ENCODE measurements around the gene HRH3.
A peak's percentile ranks its signal among the peaks of the same experiment; 100 is the strongest.

Gene HRH3
- total RNA-seq, result 0 reads per million in 2 experiments

DNA sequence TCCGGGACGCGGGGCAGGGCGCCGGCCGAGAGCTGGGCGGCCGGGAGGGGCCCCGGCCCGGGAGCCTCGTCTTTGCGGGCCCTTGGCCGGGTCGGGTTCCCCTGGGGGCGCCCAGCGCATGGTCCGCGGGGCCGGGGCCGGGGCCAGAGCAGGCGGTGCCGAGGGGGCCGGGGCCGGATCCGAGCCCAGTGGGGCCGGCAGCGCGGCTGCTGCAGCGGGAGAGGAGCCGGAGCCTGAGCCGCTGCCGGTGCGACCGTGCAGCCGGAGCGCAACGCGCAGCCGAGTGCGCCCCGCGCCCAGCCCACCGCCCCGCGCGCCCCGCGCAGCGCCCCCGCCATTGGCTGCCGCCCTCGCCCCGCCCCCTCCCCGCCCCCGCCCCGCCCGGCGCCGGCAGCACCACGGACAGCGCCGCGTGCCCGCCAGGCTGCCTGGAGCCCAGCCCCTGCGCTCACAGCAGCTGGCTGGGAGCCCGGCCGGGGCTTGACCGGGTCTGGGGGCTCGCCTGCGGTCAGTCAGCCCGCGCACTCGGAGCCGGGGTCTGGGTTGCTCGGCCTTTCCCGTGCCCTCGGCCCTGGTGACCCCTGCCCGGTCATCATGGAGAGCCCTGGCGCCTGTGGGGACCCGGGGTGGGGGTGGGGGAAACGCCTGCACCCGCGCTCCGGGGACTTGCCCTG lies at the start of gene HRH3:
HRH3 (minus strand) TSS at position 287 of the 674 bp plus-strand sequence. CDS start 308 bp downstream, outside the sequence.
- DNase-seq (ENCODE audit: low read depth), result peak; percentile 25

DNA sequence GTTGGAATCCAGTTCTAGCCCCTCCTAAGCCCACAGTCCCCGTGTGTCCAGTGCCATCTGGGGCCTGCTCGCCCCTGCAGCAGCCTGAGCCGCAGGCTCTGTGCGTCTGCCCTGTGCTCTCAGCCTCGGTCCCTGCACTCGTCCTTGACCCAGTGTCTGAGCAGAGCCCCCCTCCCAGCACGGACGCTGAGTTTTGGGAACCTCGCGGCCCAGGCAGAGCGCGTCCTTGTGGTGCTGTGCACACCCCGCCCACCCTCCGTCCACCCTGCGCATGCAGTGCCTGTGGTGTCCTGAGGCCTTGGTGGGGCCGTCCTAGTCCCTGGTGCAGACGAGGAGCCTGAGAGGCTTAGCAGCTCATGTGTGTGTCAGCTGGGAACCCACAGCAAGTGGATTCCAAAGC lies 49.8 kb upstream of the HRH3 start:
- no peak for DNase-seq (ENCODE audit: low read depth)

- no peak for DNase-seq (ENCODE audit: low read depth)
These were observed 49.3 kb upstream of the HRH3 start for GRCh38 chr20:62269378-62269777.

DNA sequence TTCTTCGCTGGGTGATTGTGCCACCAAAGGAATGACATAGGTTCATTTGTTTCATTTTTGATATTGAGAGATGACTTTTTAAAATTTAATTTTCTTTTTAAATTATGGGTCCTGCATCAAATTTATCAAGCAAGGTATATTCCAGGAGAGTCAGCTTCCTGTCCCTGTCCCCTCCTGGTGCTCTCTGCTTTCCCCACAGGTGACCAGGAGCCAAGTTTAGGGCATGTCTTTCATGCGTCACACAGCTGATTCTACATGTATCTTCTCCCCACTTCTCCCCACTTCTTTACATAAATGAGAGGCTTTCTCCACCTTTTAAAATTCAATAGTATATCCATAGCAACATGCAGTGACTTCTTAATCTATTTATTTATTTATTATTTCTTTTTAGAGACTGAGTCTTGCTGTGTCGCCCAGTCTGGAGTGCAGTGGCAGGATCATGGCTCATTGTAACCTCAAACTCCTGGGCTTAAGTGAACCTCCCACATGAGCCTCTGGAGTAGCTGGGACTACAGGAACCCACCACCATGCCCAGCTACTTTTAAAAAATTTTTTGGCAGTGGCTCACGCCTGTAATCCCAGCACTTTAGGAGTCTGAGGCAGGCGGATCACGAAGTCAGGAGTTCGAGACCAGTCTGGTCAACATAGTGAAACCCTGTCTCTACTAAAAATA lies 48.3 kb upstream of the HRH3 start:
- no peak for DNase-seq (ENCODE audit: low read depth)

- no peak for DNase-seq (ENCODE audit: low read depth)
These were observed 47.5 kb upstream of the HRH3 start for GRCh38 chr20:62267543-62267942.

DNA sequence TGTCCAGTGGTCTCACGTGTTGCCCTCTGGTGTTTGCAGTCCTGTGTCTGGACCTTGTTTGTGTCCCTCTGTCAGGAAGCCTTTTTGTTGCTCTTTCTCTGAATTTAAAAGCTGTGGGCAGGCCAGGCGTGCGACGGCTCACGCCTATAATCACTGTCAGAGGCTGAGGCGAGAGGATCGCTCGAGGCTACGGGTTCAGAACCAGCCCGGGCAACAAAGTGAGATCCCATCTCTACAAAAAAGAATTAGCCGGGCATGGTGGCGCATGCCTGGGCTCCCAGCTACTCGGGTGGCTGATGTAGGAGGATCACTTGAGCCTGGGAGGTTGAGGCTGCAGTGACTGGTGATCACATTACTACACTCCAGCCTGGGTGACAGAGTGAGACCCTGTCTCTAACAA lies 46.8 kb upstream of the HRH3 start:
- DNase-seq (ENCODE audit: low read depth), result no peak

DNA sequence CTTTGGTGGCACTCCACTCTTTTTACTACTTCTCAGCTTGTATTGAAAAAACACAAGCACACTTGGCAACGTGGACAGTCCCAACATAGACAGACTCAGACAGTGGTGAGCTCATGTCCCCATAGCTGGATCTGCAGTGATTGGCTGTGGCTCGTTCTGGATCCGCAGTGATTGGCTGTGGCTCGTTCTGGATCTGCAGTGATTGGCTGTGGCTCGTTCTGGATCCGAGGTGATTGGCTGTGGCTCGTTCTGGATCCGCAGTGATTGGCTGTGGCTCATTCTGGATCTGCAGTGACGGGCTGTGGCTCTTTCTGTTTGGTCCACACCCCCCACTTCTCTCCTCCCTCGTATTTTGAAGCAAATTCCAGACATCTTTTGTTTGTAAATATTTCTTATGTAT lies 46.3 kb upstream of the HRH3 start:
- no peak for DNase-seq (ENCODE audit: low read depth)

DNA sequence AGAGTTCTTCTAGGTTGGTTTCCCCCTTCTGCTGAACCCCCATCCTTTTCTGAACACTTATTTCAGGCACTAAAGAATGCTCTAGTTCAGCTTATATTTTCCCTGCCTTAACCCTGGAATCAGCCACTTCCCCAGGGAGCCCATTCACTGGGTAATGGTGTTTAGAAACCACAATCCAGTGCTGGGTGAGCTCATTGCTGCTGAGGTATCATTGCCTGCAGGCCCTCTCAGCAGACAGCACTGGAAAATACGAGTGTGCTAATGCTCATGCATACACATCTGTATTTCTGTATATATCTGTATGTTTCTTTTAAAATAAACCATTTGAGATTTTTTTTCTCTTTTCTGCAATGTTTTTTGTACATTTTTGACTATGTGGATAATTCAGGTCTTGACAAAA lies 45.3 kb upstream of the HRH3 start:
- DNase-seq (ENCODE audit: low read depth), result no peak

- no peak for DNase-seq (ENCODE audit: low read depth)
These were observed 43.3 kb upstream of the HRH3 start for GRCh38 chr20:62263396-62263795.

GRCh38 chr20:62262064-62262463 lies 42.0 kb upstream of the HRH3 start:
- no peak for DNase-seq (ENCODE audit: low read depth)

- no peak for DNase-seq (ENCODE audit: low read depth)
These were observed 39.2 kb upstream of the HRH3 start for GRCh38 chr20:62259294-62259565.

DNA sequence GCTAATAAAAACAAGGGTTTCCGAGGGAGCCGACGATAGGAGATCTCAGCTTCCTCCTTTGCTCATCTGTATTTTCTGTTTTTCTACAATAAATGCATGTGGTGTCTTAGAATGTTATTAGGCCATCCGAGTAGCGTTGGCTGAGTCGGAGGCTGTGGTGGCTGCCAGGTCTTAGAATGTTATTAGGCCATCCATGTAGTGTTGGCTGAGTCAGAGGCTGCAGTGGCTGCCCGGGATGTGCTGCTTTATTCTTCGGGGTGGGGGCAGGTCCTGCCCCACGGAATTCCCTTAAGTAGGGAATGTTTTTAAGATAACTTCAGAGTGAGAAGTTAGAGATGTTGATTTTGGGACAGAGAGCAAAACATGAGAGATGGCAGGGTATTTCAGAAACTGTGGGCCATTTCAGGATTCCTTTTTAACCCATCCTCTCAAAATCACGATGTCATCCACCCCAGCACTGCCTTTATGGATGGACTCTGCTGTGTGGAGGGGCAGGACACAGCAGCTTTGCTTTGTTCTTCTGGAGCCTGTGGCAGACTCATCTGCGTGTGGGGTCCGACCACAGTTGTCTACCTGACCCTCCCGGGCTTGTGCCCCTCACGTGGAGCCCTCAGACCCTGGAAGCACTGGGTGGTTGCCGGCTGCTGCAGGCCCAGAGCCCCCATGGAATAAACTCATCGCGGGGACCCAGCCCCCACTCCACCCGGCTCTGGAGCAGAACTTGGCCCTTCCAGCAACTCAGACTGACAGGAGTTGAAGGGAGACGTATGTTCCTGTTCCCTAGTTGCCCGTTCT lies 38.6 kb upstream of the HRH3 start:
- DNase-seq (ENCODE audit: low read depth), result no peak

GRCh38 chr20:62255976-62256375 lies 35.9 kb upstream of the HRH3 start:
- no peak for DNase-seq (ENCODE audit: low read depth)

DNA sequence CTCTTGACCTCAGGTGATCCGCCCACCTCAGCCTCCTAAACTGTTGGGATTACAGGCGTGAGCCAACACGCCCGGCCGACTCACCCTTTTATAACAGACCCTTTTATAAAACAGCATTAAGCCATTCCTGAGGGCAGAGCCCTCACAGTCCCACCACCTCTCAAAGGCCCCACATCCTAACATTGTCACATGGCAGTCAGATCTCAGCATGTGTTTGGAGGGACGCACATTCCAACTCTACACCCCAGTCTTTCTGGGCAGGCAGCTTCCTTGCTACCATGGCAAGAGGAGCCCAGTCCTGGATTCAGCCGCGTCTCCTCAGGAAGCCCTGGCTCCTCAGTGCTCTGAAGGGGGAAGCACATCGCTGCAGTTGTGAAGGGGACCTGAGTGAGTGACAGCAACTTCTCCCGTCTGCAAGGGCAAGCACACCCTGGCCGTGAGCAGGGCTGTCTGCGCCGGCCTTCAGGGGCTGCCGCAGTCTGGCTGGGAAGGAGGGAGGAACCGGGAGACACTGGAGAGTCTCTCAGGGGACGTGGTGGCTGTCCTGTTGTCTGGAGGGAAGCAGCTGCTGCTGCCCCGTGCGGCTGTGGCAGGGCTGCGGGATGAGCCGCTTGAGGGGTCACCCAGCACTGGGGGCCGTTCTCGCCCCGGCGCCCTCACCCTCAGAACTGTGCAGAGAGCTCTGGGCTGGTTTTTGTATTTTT lies 34.1 kb upstream of the HRH3 start:
- no peak for DNase-seq (ENCODE audit: low read depth)

DNA sequence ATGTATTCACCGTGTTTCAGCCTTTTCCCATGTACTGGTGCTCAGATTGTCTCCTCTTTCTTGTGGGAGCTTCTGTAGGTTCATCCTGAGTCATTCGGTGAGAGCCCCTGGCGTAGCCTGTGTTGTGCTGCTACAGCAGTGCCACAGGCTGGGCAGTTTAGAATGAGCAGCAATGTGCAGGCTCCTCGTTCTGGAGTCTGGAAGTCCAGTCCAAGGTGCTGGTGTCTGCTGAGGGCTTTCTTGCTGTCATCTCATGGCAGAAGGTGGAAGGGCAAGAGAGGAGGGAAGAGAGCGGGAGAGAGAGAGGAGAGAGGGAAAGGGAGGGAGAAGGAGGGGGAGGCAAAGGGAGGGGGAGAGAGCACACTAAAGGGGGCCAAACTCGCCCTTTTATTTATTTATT lies 33.3 kb upstream of the HRH3 start:
- no peak for DNase-seq (ENCODE audit: low read depth)

DNA sequence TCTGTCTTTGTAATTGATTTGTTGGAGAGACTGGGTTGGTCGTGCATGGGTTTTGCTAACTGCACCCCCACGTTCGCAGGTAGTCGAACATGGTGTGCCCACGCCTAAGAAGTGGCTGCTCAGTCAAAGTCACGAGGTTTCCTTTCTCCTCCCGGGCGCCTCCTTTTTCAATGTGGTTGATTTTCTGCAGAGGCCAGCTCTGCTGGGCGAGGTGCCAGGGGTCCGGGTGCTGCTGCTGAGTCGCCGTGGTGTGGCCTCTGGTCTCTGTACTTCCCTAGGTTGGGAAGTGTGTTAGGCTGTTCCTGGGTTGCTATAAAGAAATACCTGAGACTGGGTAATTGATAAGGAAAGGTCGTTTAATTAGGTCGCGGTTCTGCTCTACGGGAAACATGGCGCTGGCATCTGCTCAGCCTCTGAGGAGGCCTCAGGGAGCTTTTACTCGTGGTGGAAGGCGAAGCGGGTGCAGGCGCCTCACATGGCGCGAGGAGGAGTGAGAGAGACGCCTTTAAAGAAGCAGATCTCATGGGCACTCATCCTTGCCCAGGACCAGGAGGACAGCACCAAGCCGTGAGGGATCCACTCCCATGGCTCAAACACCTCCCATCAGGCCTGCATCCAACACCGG lies 32.4 kb upstream of the HRH3 start:
- no peak for DNase-seq (ENCODE audit: low read depth)

DNA sequence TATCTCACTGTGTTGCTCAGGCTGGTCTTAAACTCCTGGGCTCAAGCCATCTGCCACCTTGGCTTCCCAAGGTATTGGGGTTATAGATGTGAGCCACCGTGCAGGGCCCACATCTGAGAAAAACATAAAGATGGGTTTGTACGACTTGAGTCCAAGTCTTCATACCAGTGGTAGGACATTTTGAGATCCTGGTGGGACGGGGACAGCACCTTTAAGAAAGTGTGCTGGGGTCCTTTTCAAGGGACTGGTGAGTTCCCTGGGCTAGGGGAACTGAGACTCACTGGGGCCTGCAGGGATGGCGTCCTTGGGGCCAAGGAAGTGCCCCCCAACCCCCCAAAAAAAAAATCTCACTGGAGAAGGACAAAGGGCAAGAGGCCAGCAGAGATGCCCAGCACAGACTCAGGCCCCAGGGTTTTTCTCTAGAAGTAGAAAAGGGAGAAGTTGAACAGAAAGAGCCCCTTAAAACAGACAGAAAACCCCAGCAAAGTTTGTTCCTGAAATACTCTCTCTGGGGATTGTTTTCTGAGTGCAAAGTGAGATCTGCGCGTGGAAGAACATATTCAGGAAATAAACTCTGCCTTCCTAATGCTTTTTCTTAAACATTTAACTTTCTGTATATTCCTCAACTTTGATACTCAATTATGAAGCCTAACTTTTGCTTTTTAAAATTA lies 28.9 kb upstream of the HRH3 start:
- DNase-seq (ENCODE audit: low read depth), result no peak

DNA sequence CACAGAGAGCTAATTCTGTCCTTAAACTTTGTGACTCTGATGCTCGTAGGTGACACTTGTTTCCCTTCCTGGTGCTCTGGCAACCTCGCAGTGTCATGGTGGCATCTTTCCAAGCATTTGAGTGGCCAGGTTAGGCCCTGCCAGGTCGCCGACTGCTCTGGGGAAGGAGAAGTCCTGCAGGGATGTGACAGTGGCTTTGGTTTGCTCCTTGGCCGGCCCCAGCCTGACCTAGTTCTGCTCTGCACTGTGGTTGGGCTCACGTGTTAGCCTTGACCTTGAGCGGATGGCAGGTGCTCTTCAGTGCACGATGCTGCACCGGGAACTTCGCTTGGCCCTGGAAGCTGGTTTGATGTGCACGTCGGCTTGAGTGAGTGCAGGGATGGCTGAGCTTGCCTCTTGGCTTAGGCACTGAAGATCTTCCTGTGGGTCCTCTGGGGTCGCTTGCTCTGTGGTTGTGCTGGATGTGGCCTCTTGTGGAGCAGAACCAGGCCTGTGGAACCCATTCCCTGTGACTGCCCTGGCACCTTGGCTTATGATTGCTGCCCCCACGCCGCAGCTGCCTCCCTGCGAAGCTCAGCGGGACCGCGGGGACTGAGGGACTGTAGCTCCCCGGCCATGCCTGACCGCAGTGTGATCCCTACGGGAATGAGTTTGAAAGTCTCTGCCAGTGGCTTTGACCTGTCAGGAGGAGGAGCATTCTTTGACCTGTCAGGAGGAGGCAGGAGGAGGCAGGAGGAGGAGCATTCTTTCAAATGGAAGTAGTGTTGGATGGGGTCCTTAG lies 27.0 kb upstream of the HRH3 start:
- no peak for DNase-seq (ENCODE audit: low read depth)

- DNase-seq (ENCODE audit: low read depth), result no peak
These were observed 26.4 kb upstream of the HRH3 start for GRCh38 chr20:62246431-62246830.

DNA sequence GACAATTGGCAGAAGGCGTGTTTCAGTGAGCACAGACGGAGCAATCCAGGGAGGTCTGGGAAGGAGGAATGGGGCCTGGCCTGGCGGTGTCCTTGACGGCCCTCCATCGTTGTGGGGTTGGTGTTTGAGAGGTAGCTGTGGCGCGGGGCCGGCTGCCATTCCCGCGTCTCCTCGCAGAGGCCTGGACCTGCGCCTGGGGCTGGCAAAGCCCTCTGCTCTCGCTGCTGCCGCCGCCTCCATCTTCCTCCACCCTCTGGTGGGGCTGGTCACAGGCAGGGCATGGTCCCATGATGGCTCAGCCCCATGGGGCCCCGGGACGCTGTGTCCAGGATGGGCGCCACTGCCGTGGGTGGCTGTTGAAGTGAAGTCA lies 25.8 kb upstream of the HRH3 start:
- no peak for DNase-seq (ENCODE audit: low read depth)

DNA sequence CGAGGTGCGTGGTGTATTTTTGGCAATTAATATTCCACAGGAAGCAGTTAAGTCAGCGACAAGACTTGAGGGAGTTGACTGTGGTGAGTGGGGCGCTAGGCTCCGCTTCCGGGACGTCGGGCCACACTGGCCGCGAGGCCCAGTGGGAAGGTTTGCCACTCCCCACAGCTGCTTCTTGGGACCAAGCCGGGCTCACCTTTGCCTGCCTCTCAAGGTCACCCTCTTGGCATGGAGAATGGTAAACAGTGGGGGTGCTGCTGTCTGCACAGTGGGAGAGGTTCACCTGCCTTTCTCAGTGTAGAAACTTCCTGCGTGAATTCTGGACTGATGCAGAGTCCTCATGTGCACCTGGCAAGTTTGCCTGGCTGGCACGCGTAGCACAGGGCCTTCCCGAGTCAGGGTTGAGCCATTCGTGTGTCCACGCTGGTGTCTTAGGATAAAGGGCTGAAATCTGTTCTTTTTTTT lies 24.6 kb upstream of the HRH3 start:
- no peak for DNase-seq (ENCODE audit: low read depth)
